Urinary bladder (tissue), 4 donors: ENCODE measurements around the gene U2SURP. TPM values are rescaled to one million over a fixed set of nuclear protein-coding genes. Genes with fewer than 3 reads are reported as not detected.

Source experiments
- DNase-seq: peaks from one replicate; pipeline ENCODE4 v3.0.0-alpha.2; 2015; ENCODE audit errors: extremely low spot score
- H3K27ac ChIP-seq: one replicate; pipeline ENCODE4 v1.5.1; 2013; ENCODE audit warnings: low read depth, mild to moderate bottlenecking, moderate library complexity
- H3K36me3 ChIP-seq: one replicate; pipeline ENCODE4 v1.6.1; 2013; ENCODE audit warnings: mild to moderate bottlenecking, moderate library complexity; ENCODE audit not compliant: insufficient read depth
- H3K4me1 ChIP-seq: one replicate; pipeline ENCODE4 v1.6.1; 2013; ENCODE audit warnings: mild to moderate bottlenecking, moderate library complexity; ENCODE audit not compliant: insufficient read depth
- H3K4me3 ChIP-seq: one replicate; pipeline ENCODE4 v1.5.1; 2013; ENCODE audit warnings: low read depth, low read length
- WGBS: extraction: QIAGEN DNeasy Blood & Tissue Kit; methylation state at CpG from one replicate; pipeline ENCODE4 v1.1.7; 2013; 5-methylcytosine and 5-hydroxymethylcytosine counted together
- polyA plus RNA-seq: library from polyadenylated mRNA; stranded (reverse); fragments of 200-250 nt; gene quantifications from one replicate; pipeline ENCODE4 v1.2.3, GENCODE V29; 2013
- total RNA-seq: library from RNA; depleted of rRNA; stranded (reverse); fragments of >200 nt; gene quantifications from one replicate; pipeline ENCODE4 v1.2.3, GENCODE V29; 2014
- donor health status: healthy with polysubstance abuse.
- donor health status: healthy.

U2SURP gene
- 204 TPM for total RNA-seq
- polyA plus RNA-seq = 29.7 TPM

DNA sequence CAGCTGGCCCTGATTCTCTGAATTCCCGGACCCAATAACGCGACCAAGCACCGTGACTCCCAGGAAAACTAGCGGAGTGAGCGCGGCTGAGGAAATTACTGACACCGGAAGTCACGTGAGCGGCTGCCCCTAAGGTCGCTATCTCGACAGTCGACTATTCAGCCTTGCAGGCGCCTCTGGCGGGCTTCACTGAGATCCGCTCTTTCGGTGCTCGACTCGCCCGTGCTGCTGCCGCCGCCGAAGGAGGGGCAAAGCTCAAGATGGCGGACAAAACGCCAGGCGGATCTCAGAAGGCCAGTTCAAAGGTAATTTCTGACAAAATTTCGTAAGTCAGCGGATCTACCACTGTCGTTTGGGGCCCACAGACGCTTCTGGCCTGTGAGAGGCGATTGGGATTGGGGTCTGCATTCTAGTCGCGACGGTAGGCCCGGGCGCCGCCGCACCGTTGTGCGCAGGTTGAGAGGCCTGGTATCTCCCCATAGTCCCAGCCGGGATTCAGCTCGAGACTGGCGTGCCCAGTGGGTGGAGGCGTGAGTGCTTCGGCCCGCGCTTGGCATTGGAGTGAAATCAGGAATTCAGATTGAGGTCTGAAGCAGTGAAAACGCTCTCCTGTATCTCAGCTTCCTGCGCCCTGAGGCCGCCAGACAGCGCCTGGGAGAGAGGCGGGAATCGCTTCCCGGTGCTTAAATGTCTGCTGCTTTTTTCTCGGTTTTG lies at the start of gene U2SURP:
U2SURP (plus strand) TSS at position 202 of the 714 bp plus-strand sequence; CDS start at position 261, 59 bp downstream.
- H3K27ac ChIP-seq = peak within 1 kb of the TSS; percentile 79
- under 1% methylated on average over 55 of the region's 55 CpGs for WGBS
- peak; percentile 96 for DNase-seq
- no peaks in the 10 kb centered on the region for H3K36me3 ChIP-seq
- peak within 1 kb of the TSS; percentile 92 for H3K4me3 ChIP-seq
- peaks cover 1% of the 10 kb centered on the region for H3K4me1 ChIP-seq

DNA sequence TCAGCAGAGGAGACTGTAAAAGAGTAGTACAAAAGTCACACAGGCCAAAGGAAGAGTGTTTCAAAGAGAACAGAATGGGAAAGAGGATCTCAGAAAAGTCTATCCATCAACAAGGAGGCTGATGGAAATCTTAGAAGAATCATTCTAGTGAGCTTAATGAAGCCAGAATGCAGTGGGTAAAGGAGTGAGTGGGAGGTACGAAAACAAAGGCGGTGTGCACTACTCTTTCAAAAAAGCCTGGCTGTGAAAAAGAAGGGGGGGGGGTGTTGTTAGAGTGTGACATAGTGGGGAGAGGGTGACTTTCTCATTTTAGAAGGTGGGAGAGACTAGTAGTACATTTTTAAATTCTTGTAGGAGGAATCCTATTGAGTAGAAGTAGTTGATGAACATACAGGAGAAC lies 49.6 kb upstream of the U2SURP start:
- no peak for DNase-seq
- H3K36me3 ChIP-seq = no peaks in the 10 kb centered on the region
- no peak overlapping the region for H3K27ac ChIP-seq
- 89% methylated on average over 2 of the region's 2 CpGs for WGBS
- H3K4me3 ChIP-seq = no peak overlapping the region
- no peaks in the 10 kb centered on the region for H3K4me1 ChIP-seq

DNA sequence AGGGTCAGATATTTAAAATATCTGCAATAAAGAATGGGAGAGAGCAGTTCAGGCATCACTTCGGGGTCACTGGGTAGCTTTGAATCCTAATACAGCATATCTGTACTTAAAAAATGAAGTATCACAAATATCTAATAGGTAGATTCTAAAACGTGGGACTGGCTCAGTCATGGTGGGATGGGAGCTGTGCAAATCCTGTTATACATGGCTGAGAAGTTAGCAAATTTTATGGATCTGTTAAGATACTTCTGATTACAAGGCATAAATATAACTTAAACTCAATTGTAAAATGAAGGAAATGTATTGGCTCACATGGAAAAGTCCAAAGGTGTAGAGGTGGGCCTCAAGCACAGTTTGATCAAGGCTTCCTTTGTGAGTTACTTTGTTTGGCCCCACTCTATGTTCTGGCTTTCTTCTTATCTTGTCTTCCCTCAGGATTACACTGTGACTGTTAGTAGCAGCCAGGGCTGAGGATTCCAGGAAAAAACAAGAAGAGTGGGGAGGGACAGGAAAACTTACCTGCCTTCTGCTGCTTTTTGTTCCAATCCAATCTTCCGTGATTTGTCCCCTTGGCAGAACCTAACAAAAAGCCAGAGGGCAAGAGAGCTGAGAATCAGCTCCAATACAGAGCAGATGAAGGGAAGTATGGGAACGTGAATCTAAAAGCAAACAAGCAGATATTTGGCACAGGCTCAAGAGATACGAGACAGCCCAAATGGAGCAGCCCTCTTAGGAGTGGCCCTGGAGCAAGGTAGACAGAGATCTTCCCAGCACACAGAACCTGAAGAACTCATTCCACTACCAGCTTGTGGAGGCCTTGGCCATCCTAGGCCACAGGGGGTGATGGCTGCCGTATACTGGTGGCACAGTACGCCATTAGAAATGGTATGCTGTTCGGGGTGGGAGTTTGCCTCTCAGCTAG lies 48.8 kb upstream of the U2SURP start:
- WGBS = 71% methylated on average over 8 of the region's 8 CpGs
- no peaks in the 10 kb centered on the region for H3K4me1 ChIP-seq
- no peak for DNase-seq
- no peak overlapping the region for H3K4me3 ChIP-seq
- H3K27ac ChIP-seq = no peak overlapping the region
- no peaks in the 10 kb centered on the region for H3K36me3 ChIP-seq

DNA sequence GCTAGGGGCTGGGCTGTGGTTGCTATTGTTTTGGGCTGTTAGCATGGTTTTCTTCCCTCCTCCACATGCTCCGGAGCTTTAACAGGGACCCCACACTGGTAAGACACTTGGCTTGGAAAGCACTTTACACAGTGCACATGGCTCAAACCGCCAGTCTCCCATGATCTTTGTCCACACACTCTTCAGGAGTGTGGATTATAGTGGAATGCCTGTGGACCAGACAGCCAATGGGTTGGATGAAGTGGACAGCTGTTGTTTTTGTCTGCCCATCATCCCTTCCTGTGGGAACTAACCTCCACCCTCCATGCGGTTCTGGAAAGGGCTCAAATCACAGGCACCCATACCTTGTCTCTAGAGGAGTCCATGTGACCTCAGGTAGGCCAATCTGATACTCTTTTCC lies 47.9 kb upstream of the U2SURP start:
- H3K27ac ChIP-seq = no peak overlapping the region
- no peaks in the 10 kb centered on the region for H3K4me1 ChIP-seq
- no peaks in the 10 kb centered on the region for H3K36me3 ChIP-seq
- WGBS = 82% methylated on average over 3 of the region's 3 CpGs
- no peak for DNase-seq
- H3K4me3 ChIP-seq = no peak overlapping the region

DNA sequence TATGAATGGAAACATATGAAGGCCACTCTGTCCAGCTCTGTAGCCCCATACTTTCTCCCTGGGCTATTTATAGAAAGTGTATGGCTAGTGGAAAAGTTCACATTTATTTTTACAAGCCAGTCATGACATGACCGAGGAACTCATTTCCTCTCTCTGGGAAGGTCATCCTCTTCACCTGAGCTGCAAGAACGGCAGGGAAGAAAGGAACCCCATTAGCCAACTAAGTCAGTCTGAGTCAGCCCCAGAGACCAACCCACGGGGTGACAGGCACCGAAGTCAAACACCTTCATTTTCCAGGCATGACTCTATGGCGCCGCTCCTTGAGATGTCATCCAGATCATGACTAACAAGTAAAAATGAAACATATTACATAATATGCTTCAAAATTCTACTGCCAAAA lies 42.7 kb upstream of the U2SURP start:
- Histone ChIP-seq H3K36me3 (no peaks in the 10 kb centered on the region), H3K27ac (no peak overlapping the region), H3K4me3 (no peak overlapping the region), H3K4me1 (no peaks in the 10 kb centered on the region)
- WGBS = 57% methylated on average over 6 of the region's 6 CpGs
- DNase-seq = no peak

DNA sequence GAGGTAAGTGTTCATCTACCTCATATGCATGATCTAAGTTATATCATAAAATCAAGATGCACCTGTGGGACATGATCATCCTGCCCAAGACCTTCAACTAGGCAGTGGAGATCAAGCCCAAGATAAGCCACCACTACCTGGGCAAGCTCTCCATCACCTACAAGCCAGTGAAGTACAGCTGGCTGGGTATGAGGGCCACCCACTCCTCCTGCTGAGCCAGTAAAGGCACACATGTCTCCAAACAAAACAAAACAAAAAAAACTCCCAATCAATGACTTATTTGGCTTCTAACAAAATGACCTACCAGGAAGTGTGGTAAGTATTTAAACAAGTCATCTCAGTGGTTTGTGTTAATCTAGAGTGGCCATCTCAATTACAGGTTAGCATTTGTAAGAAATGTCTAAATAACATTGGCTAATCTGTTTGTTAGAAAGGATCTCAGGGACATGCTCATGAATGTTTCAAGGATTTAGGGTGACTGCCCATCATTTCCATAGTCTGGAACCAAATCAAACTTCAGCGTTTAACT lies 41.0 kb upstream of the U2SURP start:
- H3K36me3 ChIP-seq = no peaks in the 10 kb centered on the region
- H3K4me1 ChIP-seq = no peaks in the 10 kb centered on the region
- WGBS = 67% methylated on average over 1 of the region's 1 CpG
- no peak overlapping the region for H3K27ac ChIP-seq
- no peak for DNase-seq
- H3K4me3 ChIP-seq = no peak overlapping the region

DNA sequence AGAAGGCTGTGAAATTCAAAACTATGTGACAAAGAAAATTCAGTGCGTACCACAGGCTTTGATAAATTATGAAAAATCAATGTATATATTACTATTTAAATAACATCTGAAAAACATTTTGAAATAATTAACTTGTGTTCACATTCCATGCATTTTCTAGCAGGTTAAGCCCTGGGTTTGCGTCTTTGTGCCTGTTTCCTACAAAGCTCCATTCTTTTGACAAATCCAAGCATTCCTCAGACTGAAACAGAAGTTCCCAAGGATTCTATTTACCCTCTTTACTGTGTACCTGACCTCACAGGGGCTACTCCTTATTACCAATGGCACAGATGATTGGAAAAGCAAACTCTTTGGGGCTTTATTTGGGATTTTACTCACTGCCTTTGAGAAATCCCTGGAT lies 39.8 kb upstream of the U2SURP start:
- Histone ChIP-seq H3K4me1 (no peaks in the 10 kb centered on the region), H3K36me3 (no peaks in the 10 kb centered on the region), H3K27ac (no peak overlapping the region), H3K4me3 (no peak overlapping the region)
- DNase-seq = no peak
- WGBS = 83% methylated on average over 2 of the region's 2 CpGs

DNA sequence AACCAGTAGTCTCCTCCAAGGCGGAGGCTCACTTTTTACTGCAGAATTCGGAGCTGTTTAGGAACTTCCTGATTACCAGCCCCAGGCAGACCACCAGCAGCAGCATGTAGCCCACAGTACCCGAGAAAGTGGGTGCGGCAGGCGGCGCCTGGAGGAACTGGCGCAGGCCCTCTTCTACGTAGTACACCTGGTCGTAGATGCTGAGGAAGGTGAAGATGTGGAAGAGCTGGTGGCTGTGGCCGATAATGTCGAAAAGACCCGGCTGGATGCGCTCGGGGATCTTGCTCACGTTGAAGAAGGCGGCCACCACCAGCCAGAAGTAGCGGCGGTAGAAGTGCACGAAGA lies 39.2 kb upstream of the U2SURP start:
- H3K36me3 ChIP-seq = no peaks in the 10 kb centered on the region
- 97% methylated on average over 19 of the region's 19 CpGs for WGBS
- no peak overlapping the region for H3K4me3 ChIP-seq
- H3K4me1 ChIP-seq = no peaks in the 10 kb centered on the region
- no peak overlapping the region for H3K27ac ChIP-seq
- no peak for DNase-seq

DNA sequence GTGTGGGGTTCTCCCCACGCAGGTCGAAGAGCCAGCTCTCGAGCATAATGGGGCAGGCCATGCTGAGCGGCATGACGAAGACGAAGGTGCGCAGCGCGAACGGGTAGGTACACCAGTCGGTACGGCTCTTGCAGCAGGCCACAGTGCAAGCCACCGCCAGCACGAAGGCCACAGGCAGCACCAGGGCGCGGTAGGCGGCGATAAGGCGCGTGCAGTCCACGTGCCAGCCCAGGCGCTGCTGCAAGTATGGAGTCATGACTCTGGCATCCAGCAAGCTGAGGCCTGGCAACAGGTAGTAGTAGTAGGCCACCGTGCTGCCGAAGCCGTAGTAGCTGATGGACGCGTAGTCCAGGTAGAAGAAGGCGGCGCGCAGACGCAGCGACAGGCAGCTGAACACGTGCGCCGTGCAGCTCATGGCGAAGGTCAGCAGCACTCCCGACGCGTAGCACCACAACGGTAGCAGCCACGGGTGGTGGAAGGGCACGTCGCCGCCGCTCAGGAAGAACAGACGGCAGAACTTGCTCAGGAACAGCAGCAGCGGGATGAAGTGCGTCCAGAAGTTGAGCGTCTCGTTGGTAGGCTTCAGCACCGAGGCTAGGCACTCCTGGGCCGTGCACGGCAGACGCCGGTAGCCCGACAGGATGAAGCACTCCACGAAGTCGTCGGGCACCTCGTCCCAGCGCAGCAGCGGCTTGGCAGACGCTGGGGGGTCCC lies 38.7 kb upstream of the U2SURP start:
- 56% methylated on average over 63 of the region's 63 CpGs for WGBS
- Histone ChIP-seq H3K36me3 (no peaks in the 10 kb centered on the region), H3K4me1 (no peaks in the 10 kb centered on the region), H3K27ac (no peak overlapping the region), H3K4me3 (peak overlapping the region; percentile 74)
- DNase-seq = no peak

DNA sequence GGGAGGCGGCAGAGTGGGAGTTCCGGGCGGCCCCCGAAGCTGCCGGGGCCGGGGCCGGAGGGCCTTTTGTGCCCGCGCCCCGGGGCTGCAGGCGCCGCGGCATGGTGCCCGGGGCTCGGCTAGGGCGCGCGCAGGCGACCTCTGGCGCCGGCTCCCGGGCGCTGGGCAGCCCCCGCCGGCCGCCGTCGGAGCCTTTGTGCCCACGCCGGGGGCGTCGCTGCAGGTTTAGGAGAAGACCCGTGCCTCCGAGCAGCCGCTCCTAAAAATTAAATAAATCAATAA lies 38.2 kb upstream of the U2SURP start:
- no peak for DNase-seq
- under 1% methylated on average over 35 of the region's 35 CpGs for WGBS
- Histone ChIP-seq H3K4me3 (peak overlapping the region; percentile 74), H3K36me3 (no peaks in the 10 kb centered on the region), H3K27ac (no peak overlapping the region), H3K4me1 (no peaks in the 10 kb centered on the region)

DNA sequence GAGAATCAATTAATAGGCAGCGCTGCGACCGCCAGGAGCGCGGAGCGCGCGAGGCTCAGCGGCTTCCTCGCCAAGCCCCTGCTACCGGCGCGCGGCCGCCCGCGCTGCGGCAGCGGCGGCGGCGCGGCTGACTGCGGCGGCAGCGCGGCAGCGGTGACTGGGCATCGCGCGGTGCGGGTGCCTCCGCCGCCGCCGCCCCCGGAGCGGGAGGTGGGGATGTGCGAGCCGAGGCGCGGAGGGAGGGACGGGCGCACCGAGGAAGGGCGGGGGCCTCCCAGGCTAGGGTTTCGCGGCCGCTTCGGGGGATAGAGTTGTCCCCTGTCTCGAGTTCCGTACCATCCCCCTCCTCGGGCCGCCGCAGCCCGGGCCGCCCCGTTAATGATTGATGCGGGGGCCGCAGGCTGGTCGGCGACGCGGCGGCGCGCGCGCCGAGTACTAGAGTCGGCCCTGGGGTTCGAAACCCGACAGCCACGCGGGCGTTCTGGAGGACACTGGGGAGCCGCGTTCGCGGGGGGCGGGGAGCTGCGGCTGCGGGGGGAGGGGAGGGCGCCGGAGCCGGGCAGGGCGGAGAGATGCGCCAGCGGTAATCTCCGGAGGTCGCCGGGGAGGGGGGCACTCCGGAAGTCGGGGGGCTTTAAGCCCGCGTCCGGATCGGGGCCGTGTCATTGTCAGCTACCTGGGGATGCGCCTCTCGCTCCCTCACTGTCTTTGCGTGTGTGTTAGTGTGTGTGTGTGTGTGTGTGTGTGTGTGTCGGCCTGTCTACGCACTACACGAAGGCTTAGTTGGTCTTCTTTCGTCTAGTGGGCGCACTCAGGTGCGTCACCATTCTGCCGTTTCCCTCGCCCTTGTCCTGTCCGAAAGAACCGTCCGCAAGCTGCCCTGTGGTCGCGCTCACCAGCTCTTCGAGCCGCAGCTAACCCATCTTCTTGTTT lies 37.6 kb upstream of the U2SURP start, which contains the start of gene PAQR9:
PAQR9 (minus strand) TSS at position 159 of the 933 bp plus-strand sequence. CDS start 338 bp downstream, outside the sequence.
- Histone ChIP-seq H3K27ac (no peak within 1 kb of the TSS), H3K4me1 (no peaks in the 10 kb centered on the region), H3K36me3 (no peaks in the 10 kb centered on the region), H3K4me3 (peak within 1 kb of the TSS; percentile 74)
- 1% methylated on average over 117 of the region's 117 CpGs for WGBS
- no peak for DNase-seq

DNA sequence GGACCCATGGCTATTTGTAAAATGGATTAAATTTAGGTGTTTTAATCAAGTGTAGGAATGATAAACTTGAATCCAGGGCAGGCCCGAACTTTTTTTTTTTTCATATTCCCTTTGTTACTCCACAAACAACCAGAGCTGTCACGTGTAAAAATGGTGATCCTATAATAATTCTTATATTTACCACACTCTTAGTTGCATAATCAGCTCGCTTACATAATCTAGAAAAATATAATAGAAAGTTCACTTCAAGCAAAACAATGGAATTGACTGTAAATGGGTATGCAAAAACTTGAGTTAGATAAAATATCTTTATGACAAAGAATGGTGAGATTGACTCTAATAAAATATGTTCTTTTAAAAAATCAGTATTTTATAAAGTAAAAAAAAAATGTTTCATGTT lies 35.8 kb upstream of the U2SURP start:
- Histone ChIP-seq H3K4me3 (no peak overlapping the region), H3K36me3 (no peaks in the 10 kb centered on the region), H3K4me1 (no peaks in the 10 kb centered on the region), H3K27ac (no peak overlapping the region)
- no peak for DNase-seq
- WGBS = 87% methylated on average over 3 of the region's 3 CpGs

DNA sequence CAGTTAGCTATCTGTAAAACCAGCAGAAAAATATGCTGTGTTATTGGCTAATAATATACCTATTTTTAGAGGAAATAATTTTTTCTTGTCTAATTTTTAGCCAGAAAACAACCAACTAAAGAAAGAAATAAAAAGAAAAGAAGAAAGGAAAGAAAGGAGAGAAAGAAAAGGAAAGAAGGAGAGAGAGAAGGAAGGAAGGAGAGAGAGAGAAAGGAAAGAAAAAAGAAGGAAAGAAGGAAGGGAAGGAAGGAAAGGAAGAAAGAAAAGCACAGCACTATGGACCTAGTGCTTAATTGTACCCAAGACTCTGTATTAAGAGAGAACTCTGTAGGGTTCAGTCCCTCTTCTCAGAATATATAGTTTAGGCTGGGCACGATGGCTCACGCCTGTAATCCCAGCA lies 34.6 kb upstream of the U2SURP start:
- WGBS = 92% methylated on average over 2 of the region's 2 CpGs
- no peak for DNase-seq

More for the DNA sequence above, 34.6 kb upstream of the U2SURP start:
- H3K27ac ChIP-seq = no peak overlapping the region
- no peak overlapping the region for H3K4me3 ChIP-seq
- H3K36me3 ChIP-seq = no peaks in the 10 kb centered on the region
- no peaks in the 10 kb centered on the region for H3K4me1 ChIP-seq
